SK-N-SH treated with all-trans-retinoic acid at 6 μM for 48 hours (cell line): ENCODE measurements around the gene NRXN3.

Source experiments
- BACH2 ChIP-seq: fragments of 250-450 bp; sonication (Bioruptor Pico); IDR thresholded peaks from 2 replicates; pipeline ENCODE4 v1.9.0; 2021; ENCODE audit warnings: mild to moderate bottlenecking, borderline replicate concordance
- CREB5 ChIP-seq: fragments of 250-450 bp; sonication (Bioruptor Pico); IDR thresholded peaks from 2 replicates; pipeline ENCODE4 v1.5.1; 2020; ENCODE audit warnings: low read depth, mild to moderate bottlenecking, moderate library complexity
- CSDC2 ChIP-seq: fragments of 250-450 bp; sonication (Bioruptor Pico); IDR thresholded peaks from 2 replicates; pipeline ENCODE4 v1.5.0; 2020; ENCODE audit warnings: mild to moderate bottlenecking, moderate library complexity
- PATZ1 ChIP-seq: fragments of 250-450 bp; sonication (Bioruptor Pico); IDR thresholded peaks from 2 replicates; pipeline ENCODE4 v1.8.0; 2020; ENCODE audit warnings: mild to moderate bottlenecking, moderate library complexity, borderline replicate concordance
- RARB ChIP-seq: fragments of 250-450 bp; sonication (Bioruptor Pico); IDR thresholded peaks from 2 replicates; pipeline ENCODE4 v1.8.0; 2021; ENCODE audit warnings: mild to moderate bottlenecking, moderate library complexity
- SNAI2 ChIP-seq: fragments of 250-450 bp; sonication (Bioruptor Pico); IDR thresholded peaks from 2 replicates; pipeline ENCODE4 v1.5.0; 2020; ENCODE audit warnings: mild to moderate bottlenecking, moderate library complexity
- TOX ChIP-seq: fragments of 250-450 bp; sonication (Bioruptor Pico); IDR thresholded peaks from 2 replicates; pipeline ENCODE4 v1.8.0; 2021; ENCODE audit warnings: mild to moderate bottlenecking, moderate library complexity, borderline replicate concordance
- ZFP3 ChIP-seq: fragments of 250-450 bp; sonication (Bioruptor Pico); IDR thresholded peaks from 2 replicates; pipeline ENCODE4 v1.5.0; 2020; ENCODE audit warnings: mild to moderate bottlenecking, moderate library complexity
- ZNF565 ChIP-seq: fragments of 450-650 bp; formaldehyde crosslinking; conservative IDR thresholded peaks from 2 replicates; pipeline ENCODE4 v1.5.0; 2020; ENCODE audit warnings: low read depth, mild to moderate bottlenecking, moderate library complexity
- ZNF70 ChIP-seq: fragments of 450-650 bp; formaldehyde crosslinking; IDR thresholded peaks from 2 replicates; pipeline ENCODE4 v1.5.0; 2020; ENCODE audit warnings: mild to moderate bottlenecking, moderate library complexity

GRCh38 chr14:79629411-79630287 is 1459.5 kb downstream of the NRXN3 start:
- TF ChIP-seq CREB5 (CRISPR knock-in tag) (no peak), ZFP3 (CRISPR knock-in tag) (no peak), BACH2 (no peak), TOX (CRISPR knock-in tag) (no peak), SNAI2 (CRISPR knock-in tag) (no peak), RARB (no peak), ZNF70 (CRISPR knock-in tag) (no peak), ZNF565 (CRISPR knock-in tag) (no peak), PATZ1 (CRISPR knock-in tag) (no peak), CSDC2 (no peak)
